Colon (tissue), 2 donors: ENCODE data around the gene PERM1.
"Not testable (repeated sequence)": the region's sequence is repeated elsewhere in the genome, so short reads cannot be mapped to it uniquely, and the experiment has no call there.

ENCODE experiments used
- FAIRE-seq: peaks from 2 replicates; lab custom pipeline; 2012; peaks lifted over from hg19 to GRCh38; lab: Jason Lieb, UNC
- donor health status: control.
- donor health status: control.

Gene PERM1

GRCh38 chr1:1014799-1015681, 33.1 kb upstream of the PERM1 start:
- FAIRE-seq = no peak

GRCh38 chr1:1013922-1014648, 32.2 kb upstream of the PERM1 start:
- no peak for FAIRE-seq

DNA sequence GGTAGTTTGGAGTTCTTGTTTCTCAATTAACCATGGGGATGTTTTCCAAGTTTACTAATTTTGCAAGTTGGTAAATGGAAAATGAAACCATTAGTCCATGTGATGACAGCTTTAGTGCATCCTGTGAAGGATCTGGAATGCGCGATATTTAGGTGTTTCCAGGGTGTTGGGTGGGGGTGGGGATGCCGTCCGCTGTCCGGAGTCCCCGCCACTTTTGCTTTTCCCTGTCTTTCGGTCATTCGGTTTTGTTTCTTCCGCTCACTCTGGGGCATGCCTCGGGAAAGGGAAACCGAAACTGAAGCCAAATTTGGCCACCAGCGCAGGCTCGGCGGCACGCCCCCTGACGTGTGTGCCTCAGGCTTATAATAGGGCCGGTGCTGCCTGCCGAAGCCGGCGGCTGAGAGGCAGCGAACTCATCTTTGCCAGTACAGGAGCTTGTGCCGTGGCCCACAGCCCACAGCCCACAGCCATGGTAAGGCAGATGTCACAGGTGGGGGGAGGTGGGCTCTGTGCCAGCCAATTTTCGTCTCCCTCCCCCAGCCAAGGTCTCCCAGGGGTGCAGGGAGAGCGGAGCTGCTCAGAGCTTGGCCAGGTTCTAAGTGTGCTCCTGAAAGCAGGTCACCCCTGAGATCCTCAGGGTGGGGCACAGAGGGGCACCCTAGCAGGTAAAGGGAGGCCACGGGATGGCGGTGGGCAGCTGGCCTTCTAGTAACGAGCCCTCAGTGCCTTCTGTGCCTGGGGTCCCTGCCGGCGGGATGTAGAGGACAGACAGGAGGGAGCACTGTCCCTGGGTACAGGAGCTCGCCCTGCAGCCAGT, 31.4 kb upstream of the PERM1 start, which contains the start of gene ISG15:
Gene ISG15, plus strand, starts transcription at position 393 of the 817 bp plus-strand sequence. Its CDS starts 77 bp downstream, at position 470.
- no peak for FAIRE-seq

GRCh38 chr1:1012736-1013104, 30.8 kb upstream of the PERM1 start:
- not testable (repeated sequence) for FAIRE-seq

DNA sequence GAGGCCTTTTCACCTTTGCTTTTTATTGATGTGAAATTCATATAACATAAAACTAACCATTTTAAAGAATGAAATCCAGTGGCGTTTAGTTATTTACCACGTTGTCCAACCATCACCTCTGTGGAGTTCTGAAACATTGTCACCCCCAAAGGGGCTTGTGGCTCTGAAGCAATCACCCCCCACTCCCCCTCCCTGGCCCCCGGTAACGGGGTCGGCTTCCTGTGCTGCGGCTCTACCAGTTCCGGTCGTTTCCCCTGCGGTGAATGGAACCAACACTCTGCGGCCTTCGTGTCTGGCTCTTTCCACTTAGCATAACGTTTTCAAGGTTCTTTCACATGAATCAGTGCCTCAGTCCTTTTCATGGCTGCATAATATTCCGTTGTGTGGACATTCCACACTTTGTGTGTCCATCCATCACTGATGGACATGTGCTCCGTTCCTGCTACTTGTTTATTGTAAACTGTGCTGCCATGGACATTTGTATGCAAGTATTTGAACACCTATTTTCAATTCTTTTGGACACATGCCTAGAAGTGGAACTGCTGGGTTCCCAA, 29.6 kb upstream of the PERM1 start:
- FAIRE-seq = no peak

- not testable (repeated sequence) for FAIRE-seq
Measured at GRCh38 chr1:1010131-1010530, 28.2 kb upstream of the PERM1 start.

- no peak for FAIRE-seq
Measured at GRCh38 chr1:1006305-1007159, 24.6 kb upstream of the PERM1 start.

- FAIRE-seq = no peak
Measured at GRCh38 chr1:1005774-1006304, 23.9 kb upstream of the PERM1 start.

GRCh38 chr1:1004780-1005697, 23.1 kb upstream of the PERM1 start:
- no peak for FAIRE-seq

DNA sequence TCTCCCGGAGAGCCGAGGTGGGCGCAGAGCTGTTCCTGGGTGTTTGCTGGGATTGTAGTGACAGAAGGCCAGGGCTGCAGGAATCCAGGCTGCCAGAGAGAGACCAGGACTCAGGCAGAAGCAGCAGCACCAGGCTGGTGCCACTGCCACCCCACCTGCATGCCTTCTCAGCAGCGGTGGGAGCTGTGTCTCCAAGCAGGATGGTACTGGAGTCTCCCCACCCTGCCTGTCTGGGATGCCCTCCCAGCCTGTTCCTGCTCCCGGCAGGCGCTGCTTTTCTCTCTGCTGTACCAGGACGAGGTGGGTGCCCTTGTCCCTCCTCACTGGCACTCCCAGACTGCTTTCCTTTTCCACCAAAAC, 22.5 kb upstream of the PERM1 start:
- no peak for FAIRE-seq

DNA sequence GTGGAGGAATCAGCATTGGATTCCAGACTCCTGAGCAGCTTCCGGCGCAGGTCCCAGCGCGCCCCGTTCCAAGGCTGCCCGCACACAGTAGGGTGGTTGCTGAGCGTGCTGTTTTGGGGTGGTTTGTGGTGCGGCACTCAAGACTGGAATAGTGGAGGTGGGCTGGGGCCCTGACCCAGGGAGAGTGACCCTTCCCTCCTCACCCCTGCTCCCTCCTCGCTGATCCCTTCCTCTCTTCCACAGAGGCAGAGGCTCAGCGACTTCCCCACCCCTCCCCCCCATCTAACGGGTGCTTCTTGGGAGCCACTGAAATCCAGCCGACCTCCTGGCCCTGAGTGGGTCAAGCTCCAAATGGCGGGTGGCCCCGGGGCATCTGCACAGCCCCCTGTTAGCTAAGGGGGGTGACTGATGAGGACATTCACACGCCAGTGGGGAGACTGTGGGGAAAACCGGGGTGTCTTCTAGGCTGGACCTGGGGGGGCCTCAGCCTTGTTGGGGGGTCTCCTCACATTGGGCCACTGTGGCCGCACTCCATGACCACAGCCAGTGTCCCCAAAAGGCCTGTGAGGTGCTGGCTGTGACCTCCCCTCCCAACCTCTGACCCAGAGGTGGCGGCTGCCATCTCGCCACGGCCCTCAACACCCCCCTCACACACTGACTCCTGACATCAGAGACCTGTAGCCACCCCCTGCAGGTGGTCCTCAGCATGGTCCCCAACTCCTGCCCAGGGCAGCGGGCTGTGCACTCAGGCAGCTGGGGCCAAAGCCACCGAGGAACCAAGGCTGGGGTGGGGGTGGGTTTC, 21.9 kb upstream of the PERM1 start:
- FAIRE-seq = no peak

GRCh38 chr1:1001057-1001783, 19.3 kb upstream of the PERM1 start:
- no peak for FAIRE-seq

- no peak for FAIRE-seq
Measured at GRCh38 chr1:1000357-1001056, 18.6 kb upstream of the PERM1 start.

GRCh38 chr1:999725-1000356, 17.9 kb upstream of the PERM1 start, which contains the start of gene HES4:
Gene HES4 (minus strand): TSS chr1:1000097. CDS start chr1:999973, 124 bp downstream.
- no peak for FAIRE-seq

DNA sequence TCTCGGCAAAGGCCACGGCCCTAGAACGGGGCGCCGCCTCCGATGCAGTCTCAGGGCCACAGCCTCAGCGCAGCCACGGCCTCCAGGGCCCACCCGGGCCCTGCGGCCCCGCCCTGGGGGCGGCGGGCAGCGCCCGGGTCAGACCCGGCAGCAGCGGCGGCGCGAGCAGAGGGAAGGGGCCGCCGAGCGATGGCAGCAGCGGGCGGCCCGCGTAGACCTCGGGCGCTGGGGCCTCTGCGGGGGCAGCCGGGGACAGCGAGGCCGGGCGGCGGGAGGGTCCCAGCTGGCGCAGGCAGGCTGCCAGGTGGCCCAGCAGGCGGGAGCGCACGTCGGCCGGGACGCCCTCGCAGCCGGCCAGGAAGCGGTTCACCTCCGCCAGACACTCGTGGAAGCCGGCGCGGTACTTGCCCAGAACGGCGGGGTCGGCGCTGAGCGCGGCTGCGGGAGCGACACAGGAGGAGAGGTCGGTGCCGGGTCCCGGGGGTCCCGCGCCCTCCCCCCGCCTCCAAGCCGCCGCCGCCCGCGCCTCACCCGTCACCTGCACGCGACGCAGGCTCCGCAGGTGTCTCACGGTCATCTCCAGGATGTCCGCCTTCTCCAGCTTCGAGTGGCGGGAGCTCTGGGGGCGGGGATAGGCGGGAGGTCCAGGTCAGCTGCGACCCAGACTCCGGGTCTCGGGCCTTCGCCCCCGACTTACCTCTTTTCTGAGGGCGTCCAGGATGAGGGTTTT, 17.3 kb upstream of the PERM1 start:
- no peak for FAIRE-seq

- FAIRE-seq = no peak
Measured at GRCh38 chr1:998745-998994, 16.8 kb upstream of the PERM1 start.
